ENCODE data around the gene TGFBR2.

- TF ChIP-seq, protein P1, sequence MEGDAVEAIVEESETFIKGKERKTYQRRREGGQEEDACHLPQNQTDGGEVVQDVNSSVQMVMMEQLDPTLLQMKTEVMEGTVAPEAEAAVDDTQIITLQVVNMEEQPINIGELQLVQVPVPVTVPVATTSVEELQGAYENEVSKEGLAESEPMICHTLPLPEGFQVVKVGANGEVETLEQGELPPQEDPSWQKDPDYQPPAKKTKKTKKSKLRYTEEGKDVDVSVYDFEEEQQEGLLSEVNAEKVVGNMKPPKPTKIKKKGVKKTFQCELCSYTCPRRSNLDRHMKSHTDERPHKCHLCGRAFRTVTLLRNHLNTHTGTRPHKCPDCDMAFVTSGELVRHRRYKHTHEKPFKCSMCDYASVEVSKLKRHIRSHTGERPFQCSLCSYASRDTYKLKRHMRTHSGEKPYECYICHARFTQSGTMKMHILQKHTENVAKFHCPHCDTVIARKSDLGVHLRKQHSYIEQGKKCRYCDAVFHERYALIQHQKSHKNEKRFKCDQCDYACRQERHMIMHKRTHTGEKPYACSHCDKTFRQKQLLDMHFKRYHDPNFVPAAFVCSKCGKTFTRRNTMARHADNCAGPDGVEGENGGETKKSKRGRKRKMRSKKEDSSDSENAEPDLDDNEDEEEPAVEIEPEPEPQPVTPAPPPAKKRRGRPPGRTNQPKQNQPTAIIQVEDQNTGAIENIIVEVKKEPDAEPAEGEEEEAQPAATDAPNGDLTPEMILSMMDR (IDR thresholded peaks at IDR 0.05; ENCODE audit: low read depth, low read length) = no peak
- no peak for TF ChIP-seq EZH2phosphoT487 (IDR thresholded peaks at IDR 0.05; ENCODE audit: low read depth)
These were observed 25.3 kb upstream of the TGFBR2 start for GRCh38 chr3:30581067-30581585.
